GM23338 (cell line): ENCODE data around the gene SORCS2. TPM values are rescaled to one million over a fixed set of nuclear protein-coding genes. Genes with fewer than 3 reads are reported as not detected.

ENCODE experiments used
- ATAC-seq: fragments of 200-7000 bp; cut with Tn5 transposase; 3 replicates; pipeline ENCODE4 v1.9.1; 2020
- DNase-seq: peaks from one replicate; pipeline ENCODE4 v3.0.0-alpha.2; 2015; ENCODE audit warnings: low spot score
- H2AFZ ChIP-seq: fragments of 200-600 bp; sonication (generic); 2 replicates; pipeline ENCODE4 v1.8.0; 2016; ENCODE audit warnings: antibody characterized with exemption, mild to moderate bottlenecking, moderate library complexity
- H3F3A ChIP-seq: fragments of 200-600 bp; sonication (generic); replicated peaks from 2 replicates; pipeline ENCODE4 v1.8.0; 2017; ENCODE audit warnings: antibody characterized with exemption, mixed run types, low read depth
- H3K27ac ChIP-seq: fragments of 200-600 bp; sonication (generic); 2 replicates; pipeline ENCODE4 v1.6.1; 2016; ENCODE audit warnings: low read depth
- H3K27me3 ChIP-seq: fragments of 200-600 bp; sonication (generic); 2 replicates; pipeline ENCODE4 v1.8.0; 2016; ENCODE audit warnings: mild to moderate bottlenecking, mixed run types, moderate library complexity; ENCODE audit not compliant: insufficient read depth
- H3K36me3 ChIP-seq: fragments of 200-600 bp; sonication (generic); 2 replicates; pipeline ENCODE4 v1.8.0; 2016; ENCODE audit warnings: mild to moderate bottlenecking; ENCODE audit not compliant: insufficient read depth
- H3K4me1 ChIP-seq: fragments of 200-600 bp; sonication (generic); 2 replicates; pipeline ENCODE4 v1.8.0; 2016; ENCODE audit warnings: mild to moderate bottlenecking, moderate library complexity; ENCODE audit not compliant: insufficient read depth
- H3K4me2 ChIP-seq: fragments of 200-600 bp; sonication (generic); 2 replicates; pipeline ENCODE4 v1.7.1; 2017; ENCODE audit warnings: mixed run types
- H3K4me3 ChIP-seq: fragments of 200-600 bp; sonication (generic); 2 replicates; pipeline ENCODE4 v1.6.1; 2016; ENCODE audit warnings: mixed run types
- H3K79me2 ChIP-seq: fragments of 200-600 bp; sonication (generic); replicated peaks from 2 replicates; pipeline ENCODE4 v1.8.0; 2017; ENCODE audit warnings: mild to moderate bottlenecking; ENCODE audit not compliant: insufficient read depth
- H3K9me2 ChIP-seq: fragments of 200-600 bp; sonication (generic); 2 replicates; pipeline ENCODE4 v1.8.0; 2017; ENCODE audit not compliant: insufficient read depth
- H4K20me1 ChIP-seq: fragments of 200-600 bp; sonication (generic); replicated peaks from 2 replicates; pipeline ENCODE4 v1.8.0; 2017; ENCODE audit warnings: mild to moderate bottlenecking; ENCODE audit not compliant: insufficient read depth
- H3K27ac Mint-ChIP-seq: 2 replicates; pipeline ENCODE4 v1.8.0; 2020; ENCODE audit warnings: inconsistent platforms, mild to moderate bottlenecking, moderate library complexity, mixed read lengths
- H3K27me3 Mint-ChIP-seq: 3 replicates; pipeline ENCODE4 v1.8.0; 2022; ENCODE audit warnings: low read depth, mild to moderate bottlenecking, moderate library complexity, mixed read lengths, inconsistent platforms; ENCODE audit not compliant: insufficient read depth, poor library complexity
- H3K36me3 Mint-ChIP-seq: 3 replicates; pipeline ENCODE4 v1.8.0; 2021; ENCODE audit warnings: low read depth, mild to moderate bottlenecking, inconsistent platforms, moderate library complexity, mixed read lengths
- H3K4me1 Mint-ChIP-seq: 3 replicates; pipeline ENCODE4 v1.8.0; 2020; ENCODE audit warnings: mild to moderate bottlenecking, inconsistent platforms, mixed read lengths
- H3K4me3 Mint-ChIP-seq: 3 replicates; pipeline ENCODE4 v1.8.0; 2021; ENCODE audit warnings: moderate library complexity, mild to moderate bottlenecking, inconsistent platforms, mixed read lengths
- H3K9me3 Mint-ChIP-seq: 3 replicates; pipeline ENCODE4 v1.8.0; 2020; ENCODE audit warnings: moderate library complexity, mild to moderate bottlenecking, inconsistent platforms, mixed read lengths
- CREB1 ChIP-seq: fragments of 250-450 bp; sonication (Bioruptor Pico); IDR thresholded peaks from 2 replicates; pipeline ENCODE4 v1.5.0; 2020; ENCODE audit warnings: low read depth, mild to moderate bottlenecking, moderate library complexity
- EZH2 ChIP-seq: fragments of 200-600 bp; sonication (generic); IDR thresholded peaks from one replicate; pipeline ENCODE4 v1.8.0; 2017; ENCODE audit warnings: antibody characterized with exemption, mild to moderate bottlenecking, low read depth; ENCODE audit not compliant: unreplicated experiment
- EZH2phosphoT487 ChIP-seq: fragments of 200-600 bp; sonication (generic); IDR thresholded peaks from one replicate; pipeline ENCODE4 v1.8.1; 2018; ENCODE audit warnings: antibody characterized with exemption; ENCODE audit not compliant: unreplicated experiment
- JUNB ChIP-seq: IDR thresholded peaks from one replicate; pipeline ENCODE4 v1.6.1; 2016; ENCODE audit warnings: antibody characterized with exemption; ENCODE audit not compliant: unreplicated experiment
- NANOG ChIP-seq: IDR thresholded peaks from 2 replicates; pipeline ENCODE4 v1.6.1; 2016; ENCODE audit warnings: antibody characterized with exemption, borderline replicate concordance
- POLR2AphosphoS5 ChIP-seq: IDR thresholded peaks from 2 replicates; pipeline ENCODE4 v1.6.1; 2016; ENCODE audit warnings: antibody characterized with exemption, low read depth
- STAT1 ChIP-seq: IDR thresholded peaks from one replicate; pipeline ENCODE4 v1.6.1; 2016; ENCODE audit warnings: antibody characterized with exemption; ENCODE audit not compliant: unreplicated experiment
- ZNF114 ChIP-seq: fragments of 250-450 bp; sonication (Bioruptor Pico); IDR thresholded peaks from 2 replicates; pipeline ENCODE4 v1.5.0; 2020; ENCODE audit warnings: mild to moderate bottlenecking, moderate library complexity
- ZNF331 ChIP-seq: fragments of 250-450 bp; sonication (Bioruptor Pico); IDR thresholded peaks from 2 replicates; pipeline ENCODE4 v1.5.0; 2020; ENCODE audit warnings: low read depth, mild to moderate bottlenecking, moderate library complexity
- polyA plus RNA-seq: library from polyadenylated mRNA; unstranded; fragments of >200 nt; fragmentation: Nextera tagmentation; extraction: Ambion mirVana; gene quantifications from 2 replicates; pipeline ENCODE4 v1.2.1, GENCODE V29; 2016
- total RNA-seq: library from RNA; depleted of rRNA; stranded (reverse); fragments of >200 nt; shearing (Covaris generic); gene quantifications from 2 replicates; pipeline ENCODE4 v1.2.3, GENCODE V29; 2014
- TF ChIP-seq, protein P1 (sequence below), 2 experiments: fragments of 200-600 bp in 1 of 2; sonication (generic) in 1 of 2; conservative IDR thresholded peaks; 2 replicates each; pipeline versions ENCODE4 v1.5.1 to v1.6.1; 2016 to 2017; ENCODE audit warnings: antibody characterized with exemption in 2 of 2, low read depth in 2 of 2, mild to moderate bottlenecking in 2 of 2, moderate library complexity in 1 of 2
- TF ChIP-seq, protein P2 (sequence below): IDR thresholded peaks from one replicate; pipeline ENCODE4 v1.6.1; 2018; ENCODE audit warnings: antibody characterized with exemption; ENCODE audit not compliant: unreplicated experiment

SORCS2 gene
- total and polyA plus RNA-seq, 2 experiments from 2014 or later: 0.47 to 2.4 TPM

DNA sequence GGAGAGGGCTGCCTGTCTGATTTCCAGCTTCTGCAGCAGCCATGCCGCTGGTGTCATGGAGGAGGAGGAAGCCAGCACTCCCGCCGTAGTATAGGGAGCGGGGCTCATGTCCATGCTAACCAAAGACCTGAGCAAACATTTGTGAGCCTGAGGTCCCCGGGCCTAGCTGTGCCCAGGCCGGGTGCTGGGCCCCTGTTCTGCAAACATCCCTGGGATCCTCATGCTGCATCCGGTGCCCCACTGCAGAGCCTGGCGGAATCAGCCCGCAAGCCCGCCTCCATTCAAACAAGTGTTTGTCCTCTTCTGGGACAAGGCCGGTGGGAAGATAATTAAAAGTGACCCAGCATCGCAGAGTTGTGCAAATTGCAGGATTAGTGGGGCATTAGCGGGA is 106.3 kb downstream of the SORCS2 start (continued):
- TF ChIP-seq EZH2: no peak

DNA sequence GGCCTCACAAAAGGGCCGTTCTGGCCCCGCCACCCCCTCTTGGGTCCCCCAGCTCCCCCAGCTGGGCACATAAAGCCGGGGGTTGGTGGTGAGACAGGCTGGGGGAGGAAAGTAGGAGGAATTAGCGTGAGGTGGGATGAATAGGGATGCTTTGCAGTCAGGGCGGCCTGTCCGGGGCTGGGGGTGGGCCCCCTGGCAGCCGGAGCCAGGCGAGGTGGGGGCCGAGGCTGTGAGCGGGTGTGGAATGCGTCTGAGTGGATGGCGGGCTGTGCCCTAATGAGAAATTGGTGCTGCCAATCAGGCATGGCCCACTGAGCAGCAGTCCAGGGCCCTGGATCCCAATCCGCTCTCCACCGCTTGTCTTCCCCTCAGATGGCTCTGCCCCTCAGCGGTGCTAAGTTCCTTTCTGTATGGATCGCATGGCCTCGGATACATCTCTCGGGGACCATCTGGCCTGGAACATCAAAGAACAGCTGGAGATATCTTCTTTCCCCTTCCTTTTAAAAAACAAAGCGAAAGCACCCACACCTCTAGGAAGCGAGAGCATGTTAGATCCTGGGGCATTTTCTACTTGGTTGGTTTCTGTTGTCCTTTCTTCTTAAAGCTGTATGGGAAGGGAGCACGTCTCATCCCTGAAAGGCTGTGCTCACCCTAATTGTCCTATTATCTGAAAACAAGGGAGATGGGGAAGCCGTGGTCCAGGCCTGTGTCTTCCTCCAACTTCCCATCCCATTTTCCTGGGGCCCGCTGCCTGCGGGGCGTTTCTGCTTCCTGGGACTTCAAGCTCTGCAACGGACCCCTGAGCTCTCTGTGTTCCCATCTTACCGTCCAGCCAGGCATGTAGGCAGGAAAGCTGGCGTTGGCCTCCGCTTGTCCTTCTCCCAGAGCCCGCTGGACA is 106.9 kb downstream of the SORCS2 start:
- H3K79me2 ChIP-seq: no peaks in the 10 kb centered on the region
- no peak overlapping the region for H3K27ac Mint-ChIP-seq
- no peaks in the 10 kb centered on the region for H3K4me1 ChIP-seq
- no peak overlapping the region for H3K4me3 ChIP-seq
- no peak overlapping the region for H2AFZ ChIP-seq
- no peaks in the 10 kb centered on the region for H4K20me1 ChIP-seq
- no peaks in the 10 kb centered on the region for H3K36me3 Mint-ChIP-seq
- no peak overlapping the region for H3K27ac ChIP-seq
- H3F3A ChIP-seq: no peaks in the 10 kb centered on the region
- H3K4me3 Mint-ChIP-seq: no peak overlapping the region
- TF ChIP-seq STAT1 (no peak), CREB1 (no peak), EZH2phosphoT487 (no peak), ZNF331 (CRISPR knock-in tag) (no peak), ZNF114 (CRISPR knock-in tag) (no peak), EZH2 (no peak), JUNB (no peak), POLR2AphosphoS5 (no peak)
- TF ChIP-seq, protein P1, sequence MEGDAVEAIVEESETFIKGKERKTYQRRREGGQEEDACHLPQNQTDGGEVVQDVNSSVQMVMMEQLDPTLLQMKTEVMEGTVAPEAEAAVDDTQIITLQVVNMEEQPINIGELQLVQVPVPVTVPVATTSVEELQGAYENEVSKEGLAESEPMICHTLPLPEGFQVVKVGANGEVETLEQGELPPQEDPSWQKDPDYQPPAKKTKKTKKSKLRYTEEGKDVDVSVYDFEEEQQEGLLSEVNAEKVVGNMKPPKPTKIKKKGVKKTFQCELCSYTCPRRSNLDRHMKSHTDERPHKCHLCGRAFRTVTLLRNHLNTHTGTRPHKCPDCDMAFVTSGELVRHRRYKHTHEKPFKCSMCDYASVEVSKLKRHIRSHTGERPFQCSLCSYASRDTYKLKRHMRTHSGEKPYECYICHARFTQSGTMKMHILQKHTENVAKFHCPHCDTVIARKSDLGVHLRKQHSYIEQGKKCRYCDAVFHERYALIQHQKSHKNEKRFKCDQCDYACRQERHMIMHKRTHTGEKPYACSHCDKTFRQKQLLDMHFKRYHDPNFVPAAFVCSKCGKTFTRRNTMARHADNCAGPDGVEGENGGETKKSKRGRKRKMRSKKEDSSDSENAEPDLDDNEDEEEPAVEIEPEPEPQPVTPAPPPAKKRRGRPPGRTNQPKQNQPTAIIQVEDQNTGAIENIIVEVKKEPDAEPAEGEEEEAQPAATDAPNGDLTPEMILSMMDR (conservative IDR thresholded peaks at IDR 0.05; ENCODE audit: low read depth in 2 of 2): no peak
- peaks cover 3% of the 10 kb centered on the region for H3K4me1 Mint-ChIP-seq
- no peaks in the 10 kb centered on the region for H3K9me2 ChIP-seq
- DNase-seq (no peak), ATAC-seq (no peak)
- H3K27me3 ChIP-seq: no peaks in the 10 kb centered on the region
- H3K9me3 Mint-ChIP-seq: no peaks in the 10 kb centered on the region
- H3K27me3 Mint-ChIP-seq: peaks cover 12% of the 10 kb centered on the region
- no peak overlapping the region for H3K4me2 ChIP-seq
- H3K36me3 ChIP-seq: no peaks in the 10 kb centered on the region

DNA sequence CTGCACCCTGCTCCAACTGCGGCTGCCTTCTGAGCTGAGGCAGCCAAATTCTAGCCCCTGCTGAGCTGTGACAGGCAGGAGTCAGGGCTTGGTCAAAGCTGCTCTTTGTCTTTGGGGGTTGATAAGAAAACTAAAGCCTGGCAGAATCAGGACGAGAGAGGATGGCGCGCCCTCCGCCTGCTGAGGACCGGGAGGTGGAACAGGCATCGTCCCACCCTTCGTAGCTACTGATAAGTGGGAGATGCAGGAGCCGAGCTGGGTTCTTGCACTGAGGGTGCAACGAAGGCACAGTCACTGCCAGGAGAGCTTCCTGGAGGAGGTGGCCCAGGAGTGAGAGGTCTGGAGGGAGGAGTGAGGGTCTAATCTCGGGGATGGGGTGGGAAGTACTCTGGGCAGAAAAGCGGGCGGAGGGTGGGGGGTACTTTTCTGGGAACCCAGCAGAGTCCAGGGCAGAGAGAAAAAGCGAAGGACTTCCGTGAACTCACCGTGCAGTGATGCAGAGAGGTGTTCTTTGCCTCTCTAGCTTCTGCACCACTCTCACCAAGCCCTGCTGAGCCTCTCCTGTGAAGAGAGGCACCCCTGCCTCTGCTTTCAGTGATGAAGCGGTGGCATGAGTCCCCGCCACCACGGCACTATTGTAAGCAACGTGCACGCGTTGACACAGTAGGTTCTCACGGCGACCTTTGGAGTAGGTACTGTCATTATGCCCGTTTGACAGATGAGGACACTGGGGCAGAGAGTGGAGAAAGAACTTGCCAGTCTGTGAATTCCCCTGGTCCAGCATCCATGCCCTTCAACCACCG is 107.8 kb downstream of the SORCS2 start:
- Histone ChIP-seq H3F3A (no peaks in the 10 kb centered on the region), H3K4me3 (no peak overlapping the region), H4K20me1 (no peaks in the 10 kb centered on the region), H3K4me2 (no peak overlapping the region), H3K4me1 (no peaks in the 10 kb centered on the region), H2AFZ (no peak overlapping the region), H3K9me2 (no peaks in the 10 kb centered on the region), H3K36me3 (no peaks in the 10 kb centered on the region), H3K27me3 (no peaks in the 10 kb centered on the region), H3K27ac (no peak overlapping the region), H3K79me2 (no peaks in the 10 kb centered on the region)
- TF ChIP-seq STAT1: no peak
- TF ChIP-seq EZH2: no peak
- TF ChIP-seq EZH2phosphoT487: no peak
- TF ChIP-seq, protein P2, sequence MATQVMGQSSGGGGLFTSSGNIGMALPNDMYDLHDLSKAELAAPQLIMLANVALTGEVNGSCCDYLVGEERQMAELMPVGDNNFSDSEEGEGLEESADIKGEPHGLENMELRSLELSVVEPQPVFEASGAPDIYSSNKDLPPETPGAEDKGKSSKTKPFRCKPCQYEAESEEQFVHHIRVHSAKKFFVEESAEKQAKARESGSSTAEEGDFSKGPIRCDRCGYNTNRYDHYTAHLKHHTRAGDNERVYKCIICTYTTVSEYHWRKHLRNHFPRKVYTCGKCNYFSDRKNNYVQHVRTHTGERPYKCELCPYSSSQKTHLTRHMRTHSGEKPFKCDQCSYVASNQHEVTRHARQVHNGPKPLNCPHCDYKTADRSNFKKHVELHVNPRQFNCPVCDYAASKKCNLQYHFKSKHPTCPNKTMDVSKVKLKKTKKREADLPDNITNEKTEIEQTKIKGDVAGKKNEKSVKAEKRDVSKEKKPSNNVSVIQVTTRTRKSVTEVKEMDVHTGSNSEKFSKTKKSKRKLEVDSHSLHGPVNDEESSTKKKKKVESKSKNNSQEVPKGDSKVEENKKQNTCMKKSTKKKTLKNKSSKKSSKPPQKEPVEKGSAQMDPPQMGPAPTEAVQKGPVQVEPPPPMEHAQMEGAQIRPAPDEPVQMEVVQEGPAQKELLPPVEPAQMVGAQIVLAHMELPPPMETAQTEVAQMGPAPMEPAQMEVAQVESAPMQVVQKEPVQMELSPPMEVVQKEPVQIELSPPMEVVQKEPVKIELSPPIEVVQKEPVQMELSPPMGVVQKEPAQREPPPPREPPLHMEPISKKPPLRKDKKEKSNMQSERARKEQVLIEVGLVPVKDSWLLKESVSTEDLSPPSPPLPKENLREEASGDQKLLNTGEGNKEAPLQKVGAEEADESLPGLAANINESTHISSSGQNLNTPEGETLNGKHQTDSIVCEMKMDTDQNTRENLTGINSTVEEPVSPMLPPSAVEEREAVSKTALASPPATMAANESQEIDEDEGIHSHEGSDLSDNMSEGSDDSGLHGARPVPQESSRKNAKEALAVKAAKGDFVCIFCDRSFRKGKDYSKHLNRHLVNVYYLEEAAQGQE: no peak
- no peak for TF ChIP-seq NANOG
- H3K27me3 Mint-ChIP-seq: peaks cover 14% of the 10 kb centered on the region
- no peaks in the 10 kb centered on the region for H3K9me3 Mint-ChIP-seq
- H3K27ac Mint-ChIP-seq: no peak overlapping the region
- H3K36me3 Mint-ChIP-seq: no peaks in the 10 kb centered on the region
- peaks cover 3% of the 10 kb centered on the region for H3K4me1 Mint-ChIP-seq
- H3K4me3 Mint-ChIP-seq: no peak overlapping the region
- DNase-seq: no peak
- ATAC-seq: no peak
